LNCAP (cell line): ENCODE data around the gene TRAPPC10.
"Not testable (repeated sequence)": the region's sequence is repeated elsewhere in the genome, so short reads cannot be mapped to it uniquely, and the experiment has no call there.

Experiments used
- TF ChIP-seq, protein P1 (sequence below): fragments of 450-650 bp; IDR thresholded peaks from 2 replicates; pipeline ENCODE4 v1.5.1; 2017; ENCODE audit warnings: mild to moderate bottlenecking

The TRAPPC10 gene

DNA sequence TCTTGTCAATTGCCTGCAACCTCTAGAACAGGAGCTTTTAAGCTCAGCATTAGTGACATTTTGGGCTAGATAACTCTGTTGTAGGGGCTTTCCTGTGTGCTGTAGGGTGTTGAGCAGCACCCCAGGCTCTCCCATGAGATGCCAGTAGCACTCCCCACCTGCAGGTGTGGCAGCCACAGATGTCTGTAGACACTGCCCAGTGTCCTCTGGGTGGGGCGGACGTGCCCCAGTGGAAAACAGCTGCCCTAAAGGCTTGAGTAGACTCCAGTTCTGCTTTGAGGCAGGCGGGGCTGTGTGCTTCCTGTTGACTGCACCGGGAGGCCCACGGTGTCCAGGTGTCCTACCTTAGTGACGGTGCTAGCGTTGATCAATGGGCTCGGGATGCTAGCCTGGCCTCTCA is 78.2 kb downstream of the TRAPPC10 start:
- TF ChIP-seq, protein P1, sequence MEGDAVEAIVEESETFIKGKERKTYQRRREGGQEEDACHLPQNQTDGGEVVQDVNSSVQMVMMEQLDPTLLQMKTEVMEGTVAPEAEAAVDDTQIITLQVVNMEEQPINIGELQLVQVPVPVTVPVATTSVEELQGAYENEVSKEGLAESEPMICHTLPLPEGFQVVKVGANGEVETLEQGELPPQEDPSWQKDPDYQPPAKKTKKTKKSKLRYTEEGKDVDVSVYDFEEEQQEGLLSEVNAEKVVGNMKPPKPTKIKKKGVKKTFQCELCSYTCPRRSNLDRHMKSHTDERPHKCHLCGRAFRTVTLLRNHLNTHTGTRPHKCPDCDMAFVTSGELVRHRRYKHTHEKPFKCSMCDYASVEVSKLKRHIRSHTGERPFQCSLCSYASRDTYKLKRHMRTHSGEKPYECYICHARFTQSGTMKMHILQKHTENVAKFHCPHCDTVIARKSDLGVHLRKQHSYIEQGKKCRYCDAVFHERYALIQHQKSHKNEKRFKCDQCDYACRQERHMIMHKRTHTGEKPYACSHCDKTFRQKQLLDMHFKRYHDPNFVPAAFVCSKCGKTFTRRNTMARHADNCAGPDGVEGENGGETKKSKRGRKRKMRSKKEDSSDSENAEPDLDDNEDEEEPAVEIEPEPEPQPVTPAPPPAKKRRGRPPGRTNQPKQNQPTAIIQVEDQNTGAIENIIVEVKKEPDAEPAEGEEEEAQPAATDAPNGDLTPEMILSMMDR, result no peak

- TF ChIP-seq, protein P1, result no peak
Measured at GRCh38 chr21:44092211-44092610, 80.1 kb downstream of the TRAPPC10 start.

DNA sequence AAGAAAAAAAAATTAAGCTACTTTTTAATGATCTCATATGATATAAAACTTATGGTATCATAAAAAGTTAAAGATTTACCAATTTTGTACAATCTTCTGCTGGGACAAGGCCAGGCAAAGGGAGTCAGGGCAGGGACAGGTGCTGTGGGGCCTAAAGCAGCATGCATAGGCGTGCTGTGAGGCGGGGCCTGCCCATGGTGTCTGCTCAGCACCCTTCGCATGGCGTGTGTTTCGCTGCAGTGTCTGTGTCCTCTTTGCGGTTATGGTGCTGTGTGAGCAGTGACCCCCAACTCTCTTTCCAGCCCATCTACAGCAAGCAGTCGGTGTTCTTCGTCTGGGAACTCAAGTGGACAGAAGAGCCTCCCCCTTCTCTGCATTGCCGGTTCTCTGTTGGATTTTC is 81.7 kb downstream of the TRAPPC10 start:
- TF ChIP-seq, protein P1, result no peak

DNA sequence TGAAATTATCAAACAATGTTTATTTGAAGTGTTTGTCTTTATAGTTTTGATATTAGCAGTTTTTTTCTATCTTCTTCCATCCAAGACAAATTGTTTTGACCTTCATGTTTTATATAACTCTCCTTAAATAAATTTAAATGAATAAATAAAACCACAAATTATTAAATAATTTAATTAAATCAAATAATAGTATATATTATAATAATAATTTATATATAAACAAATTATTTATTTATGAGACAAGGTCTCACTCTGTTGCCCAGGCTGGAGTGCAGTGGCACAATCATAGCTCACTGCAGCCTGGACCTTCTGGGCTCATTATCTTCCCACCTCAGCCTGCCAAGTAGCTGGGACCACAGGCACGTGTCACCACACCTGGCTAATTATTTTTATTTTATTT is 82.7 kb downstream of the TRAPPC10 start:
- TF ChIP-seq, protein P1, result no peak

DNA sequence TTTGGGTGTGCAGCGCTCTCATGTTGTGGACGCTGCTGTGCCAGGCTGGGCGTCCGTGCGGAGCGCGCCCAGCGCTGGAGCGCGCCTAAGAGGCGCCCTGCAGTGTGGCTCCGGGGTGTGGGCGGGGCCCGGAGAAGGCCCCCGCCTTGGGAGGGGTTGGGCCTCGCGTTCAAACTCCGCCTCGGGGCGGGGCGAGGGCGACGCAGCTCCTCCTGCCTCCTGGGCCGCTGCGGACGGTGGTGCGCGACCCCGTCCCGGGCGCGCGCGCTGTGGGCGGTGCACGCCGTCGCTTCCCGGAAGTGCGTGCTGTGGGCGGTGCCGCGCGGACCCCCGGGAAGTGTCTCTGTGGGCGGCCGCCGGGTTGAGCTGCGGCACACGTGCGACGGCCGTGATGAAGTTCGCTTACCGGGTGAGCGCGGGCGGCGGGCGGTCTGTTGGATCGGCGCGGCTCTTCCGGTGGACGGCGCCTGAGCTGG is 95.0 kb downstream of the TRAPPC10 start, which contains the start of gene PWP2:
TSS of gene PWP2 (plus strand) at position 374 of the 476 bp plus-strand sequence. CDS start at position 392, 18 bp downstream.
- TF ChIP-seq, protein P1, result not testable (repeated sequence)
